ENCODE measurements around the gene OLR1. TPM values are rescaled to one million over a fixed set of nuclear protein-coding genes. Genes with fewer than 3 reads are reported as not detected.

Gene OLR1
- polyA plus RNA-seq, 3 donors: 1.3 to 1.6 (median 1.3) TPM

DNA sequence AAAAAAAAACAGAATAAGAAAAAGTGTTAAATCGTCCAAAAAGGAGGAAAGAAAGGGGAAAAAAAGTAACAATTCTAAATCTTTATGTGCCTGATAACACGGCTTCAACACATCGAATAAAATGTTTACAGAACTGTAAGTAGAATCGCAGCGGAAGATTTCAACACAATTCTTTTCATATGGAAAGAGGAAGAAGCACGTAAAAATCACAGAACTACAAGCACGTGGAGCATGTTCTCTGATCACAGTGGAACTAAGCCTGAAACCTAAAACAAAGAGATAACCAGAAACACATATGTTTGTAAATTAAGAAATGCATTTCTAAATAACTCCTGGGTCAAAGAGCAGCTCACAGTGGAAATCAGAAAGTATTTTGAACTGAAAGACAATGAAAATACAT is 50.7 kb downstream of the OLR1 start:
- no peak for DNase-seq (ENCODE audit: extremely low read depth in 1 of 11, low read depth in 9 of 11, low spot score in 4 of 11)

DNA sequence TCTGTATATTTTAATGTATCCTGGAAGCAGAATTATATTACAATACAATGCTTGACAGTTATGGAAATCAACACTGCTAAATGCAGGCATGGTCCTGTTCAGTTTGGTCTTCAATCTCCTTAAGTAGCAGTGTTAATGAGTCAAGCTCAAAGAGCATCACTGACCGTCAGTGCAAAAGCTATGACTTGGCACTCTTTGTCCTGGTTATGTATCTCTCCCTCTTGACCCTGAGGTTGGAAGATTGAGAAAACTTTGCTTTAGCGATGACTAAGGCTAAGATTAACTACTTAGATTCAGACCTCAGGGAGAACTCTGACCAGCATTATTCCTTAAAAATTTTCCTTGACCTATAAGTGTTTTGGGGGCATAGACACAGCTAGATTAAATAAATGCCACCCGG is 52.9 kb downstream of the OLR1 start:
- no peak for DNase-seq (ENCODE audit: extremely low read depth in 1 of 11, low read depth in 9 of 11, low spot score in 4 of 11)

DNA sequence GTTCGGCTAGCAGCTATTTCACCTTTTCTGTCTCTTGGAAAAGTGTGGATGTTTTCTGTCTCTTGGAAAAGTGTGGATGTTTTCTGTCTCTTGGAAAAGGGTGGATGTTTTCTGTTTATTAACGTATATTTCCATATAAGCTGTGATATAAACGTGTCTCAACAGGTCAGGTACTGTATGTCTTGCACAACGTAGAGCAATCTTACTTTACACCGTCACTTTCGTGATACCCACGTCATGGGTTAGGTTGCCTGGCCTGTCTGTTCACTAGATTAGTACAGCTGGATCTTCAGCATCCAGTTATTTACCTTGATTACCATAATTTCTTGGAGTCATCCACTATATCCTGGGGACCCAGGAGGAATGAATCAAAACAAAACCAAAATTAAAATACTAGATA is 56.0 kb downstream of the OLR1 start:
- DNase-seq (ENCODE audit: extremely low read depth in 1 of 11, low read depth in 9 of 11, low spot score in 4 of 11): no peak

DNA sequence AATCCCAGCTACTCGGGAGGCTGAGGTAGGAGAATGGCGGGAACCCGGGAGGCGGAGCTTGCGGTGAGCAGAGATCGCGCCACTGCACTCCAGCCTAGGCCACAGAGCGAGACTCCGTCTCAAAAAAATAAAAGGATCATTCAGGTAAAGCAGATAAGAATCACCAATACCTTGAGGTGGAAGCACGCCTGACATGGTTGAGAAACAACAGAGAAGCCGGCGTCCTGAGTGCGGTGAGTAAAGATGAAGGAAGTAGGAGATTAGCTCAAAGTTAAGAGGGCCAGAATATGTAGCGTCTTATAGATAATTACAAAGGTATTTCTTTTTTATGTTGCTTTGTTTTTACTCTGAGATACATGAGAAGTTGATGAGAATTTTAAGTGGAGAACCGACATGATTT is 56.6 kb downstream of the OLR1 start:
- DNase-seq (ENCODE audit: extremely low read depth in 1 of 11, low read depth in 9 of 11, low spot score in 4 of 11): no peak

DNA sequence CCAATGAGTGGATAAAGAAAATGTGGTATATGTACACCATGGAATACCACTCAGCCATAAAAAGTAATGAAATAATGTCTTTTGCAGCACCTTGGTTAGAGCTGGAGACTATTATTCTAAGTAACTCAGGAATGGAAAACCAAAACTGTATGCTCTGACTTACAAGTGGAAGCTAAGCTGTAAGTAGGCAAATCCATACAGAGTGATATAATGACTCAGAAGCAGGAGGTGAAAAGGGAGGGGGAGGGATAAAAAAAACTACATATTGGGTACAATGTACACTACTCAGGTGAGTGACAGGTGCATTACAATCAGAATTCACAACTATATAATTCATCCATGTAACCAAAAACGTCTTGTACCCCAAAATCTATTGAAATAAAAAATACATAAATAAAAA is 58.0 kb downstream of the OLR1 start:
- DNase-seq (ENCODE audit: extremely low read depth in 1 of 11, low read depth in 9 of 11, low spot score in 4 of 11): no peak

GRCh38 chr12:10113075-10113474 is 58.9 kb downstream of the OLR1 start:
- no peak for DNase-seq (ENCODE audit: extremely low read depth in 1 of 11, low read depth in 9 of 11, low spot score in 4 of 11)

DNA sequence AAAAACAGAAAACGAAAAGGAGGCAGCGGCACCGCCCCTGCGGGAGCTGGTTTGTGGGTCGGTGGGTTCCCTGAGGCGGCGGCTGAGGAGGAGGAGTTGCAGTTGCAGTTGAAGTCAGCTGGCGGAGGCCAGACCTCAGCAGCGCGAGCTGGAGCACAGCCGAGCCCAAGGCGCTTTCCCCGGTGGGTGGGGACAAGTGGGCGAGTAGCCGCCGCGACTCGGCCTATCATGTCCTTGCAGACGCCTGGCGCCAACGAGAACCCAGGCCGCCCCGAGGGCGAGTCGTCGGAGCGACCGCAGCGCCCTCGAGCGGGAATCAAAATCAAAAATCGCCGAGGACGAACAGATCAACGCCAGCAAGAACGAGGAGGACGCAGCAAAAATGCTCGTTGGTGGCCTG is 60.5 kb downstream of the OLR1 start:
- DNase-seq (ENCODE audit: extremely low read depth in 1 of 11, low read depth in 9 of 11, low spot score in 4 of 11): no peak

DNA sequence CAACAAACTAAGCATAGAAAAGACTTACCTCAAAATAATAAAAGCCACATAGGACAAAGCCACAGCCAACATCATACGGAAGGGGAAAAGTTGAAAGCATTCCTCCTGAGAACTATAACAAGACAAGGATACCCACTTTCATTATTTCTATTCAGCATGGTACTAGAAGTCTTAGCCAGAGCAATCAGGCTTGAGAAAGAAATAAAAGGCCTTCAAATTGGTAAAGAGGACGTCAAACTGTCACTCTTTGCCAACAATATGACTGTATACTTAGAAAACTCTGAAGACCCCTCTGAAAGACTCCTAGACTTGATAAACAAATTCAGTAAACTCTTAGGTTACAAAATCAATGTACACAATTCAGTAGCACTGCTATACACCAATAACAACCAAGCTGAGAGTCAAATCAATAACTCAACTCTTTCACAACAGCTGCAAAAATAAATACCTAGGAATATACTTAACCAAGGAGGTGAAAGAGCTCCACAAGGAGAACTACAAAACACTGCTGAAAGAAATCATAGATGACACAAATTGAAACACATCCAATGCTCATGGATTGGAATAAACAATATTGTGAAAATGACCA is 61.6 kb downstream of the OLR1 start:
- no peak for DNase-seq (ENCODE audit: extremely low read depth in 1 of 11, low read depth in 9 of 11, low spot score in 4 of 11)

Other genes with a start within 250 kb of the OLR1 start
- not detected for gene CLEC2A, start 239.8 kb downstream of the OLR1 start, polyA plus RNA-seq (ENCODE audit: insufficient read length in 3 of 3)
- gene CLEC12A, start 200.7 kb downstream of the OLR1 start, polyA plus RNA-seq (ENCODE audit: insufficient read length in 3 of 3): 1 to 10 TPM; 1.1 to 1.6 (median 1.3) TPM
- 1 to 10 TPM in 2 of 3 donors, under 1 TPM in 1; 0.48 to 1.4 (median 1.4) TPM for gene CLEC1B, start 173.0 kb downstream of the OLR1 start, polyA plus RNA-seq (ENCODE audit: insufficient read length in 3 of 3)
- under 1 TPM in 2 of 3 donors, not detected in 1; 0.06 to 0.25 TPM for gene CLEC12B, start 161.5 kb downstream of the OLR1 start, polyA plus RNA-seq (ENCODE audit: insufficient read length in 3 of 3)
- under 1 TPM; 0.22 to 0.39 (median 0.38) TPM for gene CLEC9A, start 141.4 kb downstream of the OLR1 start, polyA plus RNA-seq (ENCODE audit: insufficient read length in 3 of 3)
- gene CLEC1A, start 73.1 kb downstream of the OLR1 start, polyA plus RNA-seq (ENCODE audit: insufficient read length in 3 of 3): 1 to 10 TPM; 3.4 to 4.1 (median 3.6) TPM
- gene CLEC7A, start 41.9 kb downstream of the OLR1 start, polyA plus RNA-seq (ENCODE audit: insufficient read length in 3 of 3): 1 to 10 TPM; 1.9 to 4.1 (median 2.5) TPM
- gene TMEM52B, start 6.9 kb upstream of the OLR1 start, polyA plus RNA-seq (ENCODE audit: insufficient read length in 3 of 3): 100 to 1,000 TPM; 127 to 167 (median 151) TPM
- 10 to 100 TPM; 62.9 to 92.4 (median 80.9) TPM for gene GABARAPL1, start 40.7 kb upstream of the OLR1 start, polyA plus RNA-seq (ENCODE audit: insufficient read length in 3 of 3)
- under 1 TPM; 0.23 to 0.70 (median 0.53) TPM for gene KLRD1, start 135.7 kb upstream of the OLR1 start, polyA plus RNA-seq (ENCODE audit: insufficient read length in 3 of 3)
- gene KLRK1, start 217.9 kb upstream of the OLR1 start, polyA plus RNA-seq (ENCODE audit: insufficient read length in 3 of 3): 1 to 10 TPM in 1 of 3 donors, under 1 TPM in 2; 0.39 to 1.1 (median 0.66) TPM
- gene KLRC4, start 237.6 kb upstream of the OLR1 start, polyA plus RNA-seq (ENCODE audit: insufficient read length in 3 of 3): not detected
- not detected for gene KLRC3, start 248.5 kb upstream of the OLR1 start, polyA plus RNA-seq (ENCODE audit: insufficient read length in 3 of 3)

Measured in renal cortex interstitium (tissue), 11 donors.